Kidney epithelial cell (primary cell): ENCODE results near the gene SMOC1. TPM values are rescaled to one million over a fixed set of nuclear protein-coding genes. Genes with fewer than 3 reads are reported as not detected.

Experiments used
- DNase-seq: peaks from one replicate; pipeline ENCODE4 v3.0.0-alpha.2; 2010; ENCODE audit warnings: low read depth
- H3K27me3 ChIP-seq: 2 replicates; pipeline ENCODE4 v1.6.0; 2011; ENCODE audit warnings: low read length; ENCODE audit not compliant: control insufficient read depth, insufficient read depth
- H3K36me3 ChIP-seq: 2 replicates; pipeline ENCODE4 v1.5.1; 2011; ENCODE audit warnings: low read length; ENCODE audit not compliant: control insufficient read depth, insufficient read depth
- H3K4me3 ChIP-seq: 2 replicates; pipeline ENCODE4 v1.5.1; 2011; ENCODE audit warnings: low read depth, mild to moderate bottlenecking, control low read depth, low read length
- total RNA-seq: library from RNA; depleted of rRNA; stranded (reverse); fragments of >200 nt; gene quantifications from 2 replicates; pipeline ENCODE4 v1.2.3, GENCODE V29; 2015
- TF ChIP-seq, protein P1 (sequence below): IDR thresholded peaks from 2 replicates; pipeline ENCODE4 v1.5.1; 2011; ENCODE audit warnings: mild to moderate bottlenecking, moderate library complexity, low read length, control low read depth, inconsistent platforms; ENCODE audit not compliant: insufficient read depth, poor library complexity, severe bottlenecking

SMOC1 gene
- total RNA-seq, 1 donor from 2014 or later = 2.7 TPM

DNA sequence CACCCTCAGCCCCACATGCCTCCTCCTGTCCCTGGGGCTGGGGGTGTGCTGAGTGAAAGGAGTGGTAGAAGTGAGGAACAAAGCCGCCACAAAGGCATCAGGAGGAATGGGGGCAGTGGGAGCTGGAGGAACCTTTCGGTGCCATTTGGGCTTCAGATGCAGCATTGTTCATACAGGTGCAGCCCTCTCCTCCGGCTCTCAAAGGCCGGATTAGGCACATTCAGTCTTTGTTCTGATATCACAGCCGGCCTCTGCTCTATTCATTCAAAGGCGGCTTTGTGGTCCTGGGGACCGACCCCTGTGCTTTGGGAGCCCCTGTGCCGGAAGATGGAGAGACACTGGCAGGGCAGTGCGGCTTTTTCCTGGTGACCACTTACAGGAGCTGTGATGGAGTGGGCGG lies 53.2 kb downstream of the SMOC1 start:
- DNase-seq = no peak
- TF ChIP-seq, protein P1, sequence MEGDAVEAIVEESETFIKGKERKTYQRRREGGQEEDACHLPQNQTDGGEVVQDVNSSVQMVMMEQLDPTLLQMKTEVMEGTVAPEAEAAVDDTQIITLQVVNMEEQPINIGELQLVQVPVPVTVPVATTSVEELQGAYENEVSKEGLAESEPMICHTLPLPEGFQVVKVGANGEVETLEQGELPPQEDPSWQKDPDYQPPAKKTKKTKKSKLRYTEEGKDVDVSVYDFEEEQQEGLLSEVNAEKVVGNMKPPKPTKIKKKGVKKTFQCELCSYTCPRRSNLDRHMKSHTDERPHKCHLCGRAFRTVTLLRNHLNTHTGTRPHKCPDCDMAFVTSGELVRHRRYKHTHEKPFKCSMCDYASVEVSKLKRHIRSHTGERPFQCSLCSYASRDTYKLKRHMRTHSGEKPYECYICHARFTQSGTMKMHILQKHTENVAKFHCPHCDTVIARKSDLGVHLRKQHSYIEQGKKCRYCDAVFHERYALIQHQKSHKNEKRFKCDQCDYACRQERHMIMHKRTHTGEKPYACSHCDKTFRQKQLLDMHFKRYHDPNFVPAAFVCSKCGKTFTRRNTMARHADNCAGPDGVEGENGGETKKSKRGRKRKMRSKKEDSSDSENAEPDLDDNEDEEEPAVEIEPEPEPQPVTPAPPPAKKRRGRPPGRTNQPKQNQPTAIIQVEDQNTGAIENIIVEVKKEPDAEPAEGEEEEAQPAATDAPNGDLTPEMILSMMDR = no peak
- Histone ChIP-seq H3K36me3 (no peaks in the 10 kb centered on the region), H3K27me3 (peaks cover 8% of the 10 kb centered on the region), H3K4me3 (no peak overlapping the region)

DNA sequence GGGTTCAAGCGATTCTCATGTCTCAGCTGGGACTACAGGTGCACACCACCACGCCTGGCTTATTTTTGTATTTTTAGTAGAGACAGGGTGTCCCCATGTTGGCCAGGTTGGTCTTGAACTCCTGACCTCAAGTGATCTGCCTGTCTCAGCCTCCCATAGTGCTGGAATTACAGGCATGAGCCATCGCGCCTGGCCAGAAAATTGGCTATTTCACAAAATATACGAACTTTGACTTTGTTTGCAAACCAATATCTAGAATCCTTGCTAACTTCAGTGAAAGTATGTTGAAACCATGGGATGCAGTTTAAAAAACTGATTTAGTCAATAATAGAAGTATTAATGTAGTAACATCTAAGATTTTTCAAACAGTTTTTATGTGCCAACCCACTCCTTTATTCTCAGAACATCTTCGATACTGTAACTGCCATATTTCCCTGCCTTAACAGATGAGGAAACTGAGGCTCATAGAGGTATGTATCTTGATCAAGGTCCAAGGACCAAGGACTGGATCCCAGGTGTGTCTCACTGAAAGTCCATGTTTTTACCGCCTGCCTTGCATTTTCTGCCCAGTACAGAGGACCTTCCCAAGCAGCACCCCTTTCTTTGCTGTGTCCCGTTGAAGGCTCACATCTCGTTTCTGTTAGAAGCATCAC lies 54.5 kb downstream of the SMOC1 start:
- DNase-seq = no peak

DNA sequence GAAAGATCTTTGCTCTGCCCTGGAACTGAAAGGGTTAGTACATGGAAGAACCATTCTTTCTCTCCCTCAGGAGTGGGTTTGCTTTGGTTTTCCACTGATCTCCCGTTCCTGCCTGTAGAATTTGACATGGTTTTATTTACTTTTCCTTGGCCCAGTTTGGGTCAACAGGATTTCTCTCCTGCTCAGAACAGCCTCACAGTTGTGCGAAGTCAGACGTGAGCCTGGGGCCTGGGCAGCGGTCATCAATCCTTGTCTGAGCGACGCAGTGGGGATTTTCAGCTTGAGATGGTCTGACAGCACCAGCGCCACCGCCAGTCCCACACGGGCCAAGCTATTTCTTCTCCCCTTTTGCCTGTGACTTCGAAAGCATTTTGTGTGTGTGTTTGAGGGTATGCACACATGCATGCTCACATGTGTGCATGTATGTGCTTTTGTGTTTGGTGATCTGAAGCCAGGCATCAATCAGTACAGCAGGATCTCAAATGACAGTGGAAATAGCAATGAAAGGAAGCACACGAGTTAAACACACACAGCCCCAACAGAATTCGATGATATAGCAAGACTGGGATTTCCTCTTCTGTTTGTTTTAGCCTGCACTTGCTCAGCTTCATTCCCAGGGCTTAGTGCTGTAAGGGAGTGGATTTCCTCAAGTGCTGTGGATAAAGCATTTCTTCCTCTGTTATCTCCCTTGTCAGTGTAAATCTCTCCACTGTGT lies 58.3 kb downstream of the SMOC1 start:
- Histone ChIP-seq H3K36me3 (no peaks in the 10 kb centered on the region), H3K4me3 (no peak overlapping the region), H3K27me3 (peaks cover 14% of the 10 kb centered on the region)
- DNase-seq = no peak
- TF ChIP-seq, protein P1 = no peak

More for the DNA sequence above, 54.5 kb downstream of the SMOC1 start:
- Histone ChIP-seq H3K27me3 (peaks cover 12% of the 10 kb centered on the region), H3K4me3 (no peak overlapping the region), H3K36me3 (no peaks in the 10 kb centered on the region)
- TF ChIP-seq, protein P1 = no peak

DNA sequence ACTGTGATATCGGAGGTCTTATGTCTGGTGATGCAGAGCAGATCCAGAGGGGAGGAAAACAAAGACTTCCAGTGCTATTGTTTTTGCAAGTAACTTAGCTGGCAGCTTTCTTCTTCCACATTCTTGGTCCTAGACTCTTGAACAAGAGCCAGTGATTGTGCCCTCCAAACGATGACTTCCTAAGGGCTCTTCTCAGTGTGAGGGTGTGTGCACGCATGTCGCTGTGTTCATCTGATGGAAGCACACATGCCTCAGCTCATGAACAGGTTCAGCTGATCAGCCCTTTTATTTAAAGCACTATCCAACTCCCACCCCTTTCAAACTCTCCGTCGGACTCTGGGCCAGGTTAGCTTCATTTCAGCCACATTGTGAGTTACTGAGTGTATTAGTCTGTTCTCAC lies 59.5 kb downstream of the SMOC1 start:
- TF ChIP-seq, protein P1 = no peak
- Histone ChIP-seq H3K4me3 (no peak overlapping the region), H3K27me3 (peaks cover 14% of the 10 kb centered on the region), H3K36me3 (no peaks in the 10 kb centered on the region)
- DNase-seq = no peak

DNA sequence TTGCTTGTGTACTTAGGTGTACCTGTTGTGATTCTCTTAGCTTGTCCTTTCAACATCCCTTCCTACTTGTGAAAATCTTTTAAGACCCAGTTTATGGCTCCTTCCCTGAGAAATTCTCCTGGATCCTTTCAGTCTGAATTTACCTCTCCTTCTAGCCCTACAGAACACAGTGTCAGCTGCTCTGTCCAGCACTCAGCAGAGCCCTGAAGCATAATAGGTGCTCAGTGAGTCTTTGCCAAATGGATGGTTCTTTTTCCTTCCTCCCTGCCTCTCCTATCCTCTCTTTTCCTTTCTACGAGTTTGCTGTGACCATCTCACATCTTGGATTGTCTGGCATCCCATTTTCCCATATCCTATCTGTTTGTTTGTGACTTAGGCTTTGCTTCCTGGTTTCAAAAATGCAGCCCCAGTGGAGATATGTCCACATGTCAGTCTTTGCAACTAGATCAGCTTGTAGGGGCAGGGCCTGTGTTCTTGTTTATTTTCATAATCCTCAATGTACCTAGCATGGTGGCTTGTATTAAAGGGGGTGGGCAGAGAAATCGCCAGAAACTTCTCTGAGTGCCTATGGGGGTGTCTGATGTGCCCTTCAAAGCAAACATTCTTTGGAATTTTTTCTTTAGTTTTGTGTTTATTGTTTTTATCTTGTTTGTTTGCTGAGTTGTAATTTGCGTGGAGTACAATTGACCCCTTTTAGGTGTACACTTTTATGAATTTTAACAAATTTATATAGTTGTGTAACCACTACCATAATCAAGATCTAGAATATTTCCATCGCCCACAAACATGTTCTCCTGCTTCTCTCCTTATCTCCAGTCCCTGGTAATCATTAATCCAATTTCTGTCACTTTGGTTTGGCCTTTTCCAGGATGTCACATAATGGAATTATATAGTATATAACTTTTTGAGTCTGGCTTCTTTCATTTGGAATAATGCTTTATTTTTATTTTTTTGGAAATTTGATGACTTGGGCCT lies 62.8 kb downstream of the SMOC1 start:
- no peak overlapping the region for H3K4me3 ChIP-seq
- peaks cover 7% of the 10 kb centered on the region for H3K27me3 ChIP-seq
- TF ChIP-seq, protein P1 = no peak
- DNase-seq = no peak
- H3K36me3 ChIP-seq = no peaks in the 10 kb centered on the region
